MM.1S (cell line): Measurements from ENCODE around the gene FGF14.

ENCODE experiments used
- CTCF ChIP-seq: fragments of 300-600 bp; sonication (generic); IDR thresholded peaks from 2 replicates; pipeline ENCODE4 v1.5.1; 2016; ENCODE audit warnings: antibody characterized with exemption, low read length, mixed read lengths
- EZH2 ChIP-seq: fragments of 300-600 bp; sonication (generic); optimal IDR thresholded peaks from 2 replicates; pipeline ENCODE3; 2017; ENCODE audit warnings: low read depth, mild to moderate bottlenecking, antibody characterized with exemption, low read length, mixed read lengths
- EZH2phosphoT487 ChIP-seq: fragments of 300-600 bp; sonication (generic); IDR thresholded peaks from 2 replicates; pipeline ENCODE4 v1.6.1; 2018; ENCODE audit warnings: antibody characterized with exemption, low read length

- TF ChIP-seq CTCF (no peak), EZH2 (no peak), EZH2phosphoT487 (no peak)
These were observed 442 bp upstream of the FGF14 start for GRCh38 chr13:102402290-102402689.
